HL-60 (cell line): ENCODE data around the gene SCN3A.

ENCODE experiments used
- DNase-seq, 2 experiments: peaks; one replicate each; pipeline ENCODE4 v3.0.0-alpha.2; 2010 to 2020; ENCODE audit warnings: low read depth in 1 of 2, low spot score in 1 of 2
- H3K27ac ChIP-seq: fragments of 250-450 bp; sonication (Bioruptor Pico); replicated peaks from 2 replicates; pipeline ENCODE4 v1.5.1; 2020; ENCODE audit warnings: mild to moderate bottlenecking, moderate library complexity
- H3K27me3 ChIP-seq: fragments of 250-450 bp; sonication (Bioruptor Pico); 2 replicates; pipeline ENCODE4 v1.5.1; 2021; ENCODE audit warnings: mild to moderate bottlenecking, moderate library complexity; ENCODE audit not compliant: insufficient read depth, poor library complexity, severe bottlenecking
- H3K4me3 ChIP-seq: replicated peaks from 2 replicates; pipeline ENCODE4 v1.5.1; 2011; ENCODE audit warnings: mild to moderate bottlenecking, control low read depth, low read length; ENCODE audit not compliant: insufficient read depth
- CTCF ChIP-seq: IDR thresholded peaks from one replicate; pipeline ENCODE4 v1.5.1; 2011; ENCODE audit warnings: low read length, control low read depth, inconsistent platforms; ENCODE audit not compliant: insufficient read depth
- GABPA ChIP-seq: IDR thresholded peaks from 2 replicates; pipeline ENCODE4 v1.6.1; 2012; ENCODE audit warnings: low read depth
- POLR2AphosphoS5 ChIP-seq: IDR thresholded peaks from 2 replicates; pipeline ENCODE4 v1.6.1; 2012; ENCODE audit warnings: low read depth
- REST ChIP-seq: IDR thresholded peaks from 2 replicates; pipeline ENCODE4 v1.6.1; 2012; ENCODE audit warnings: low read depth; ENCODE audit not compliant: insufficient replicate concordance
- SPI1 ChIP-seq: IDR thresholded peaks from 2 replicates; pipeline ENCODE4 v1.6.1; 2012; ENCODE audit warnings: low read depth, mild to moderate bottlenecking, borderline replicate concordance

SCN3A gene

GRCh38 chr2:165122521-165122920 lies 81.3 kb downstream of the SCN3A start:
- Histone ChIP-seq H3K4me3 (no peak overlapping the region), H3K27ac (no peak overlapping the region), H3K27me3 (no peaks in the 10 kb centered on the region)
- DNase-seq, result no peak
- TF ChIP-seq SPI1 (no peak), GABPA (no peak), REST (no peak), CTCF (no peak), POLR2AphosphoS5 (no peak)

DNA sequence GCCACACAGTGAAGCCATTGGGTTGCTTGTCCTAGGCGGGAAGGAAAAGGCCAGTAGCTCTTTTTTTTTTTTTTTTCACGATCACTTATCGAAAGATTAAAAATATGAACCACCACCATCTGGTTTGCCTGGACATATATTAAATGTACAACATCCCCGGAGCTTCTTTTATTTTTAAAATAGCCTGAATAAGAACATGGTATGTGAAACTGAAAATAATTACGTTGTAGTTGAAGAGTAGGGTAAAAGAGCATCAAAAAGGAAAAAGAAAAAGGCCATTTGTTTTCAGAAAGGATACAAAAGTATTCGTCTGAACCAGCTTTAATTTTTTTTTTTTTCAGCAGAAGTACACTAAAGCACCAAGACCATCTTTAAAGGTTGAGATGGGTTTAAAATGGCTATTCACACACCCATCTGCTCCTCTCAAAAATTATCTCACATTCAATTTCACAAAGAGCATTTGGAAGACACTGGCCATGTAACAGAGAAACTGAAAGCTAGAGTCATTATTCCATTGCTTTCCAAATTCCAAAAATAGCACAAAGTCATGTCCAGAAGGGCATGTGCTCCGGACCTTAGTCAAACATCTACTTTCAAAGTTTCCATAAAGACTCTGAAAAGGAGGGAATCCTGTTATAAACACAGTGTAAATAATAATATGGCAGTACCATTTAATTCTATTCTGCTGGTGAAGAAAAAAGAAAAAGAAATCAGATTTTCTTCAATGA lies 82.9 kb downstream of the SCN3A start:
- no peak for TF ChIP-seq SPI1
- no peak for TF ChIP-seq REST
- TF ChIP-seq GABPA, result no peak
- no peak for TF ChIP-seq CTCF
- no peak for TF ChIP-seq POLR2AphosphoS5

GRCh38 chr2:165115258-165115657 lies 88.6 kb downstream of the SCN3A start:
- TF ChIP-seq REST (no peak), SPI1 (no peak), CTCF (no peak), GABPA (no peak), POLR2AphosphoS5 (no peak)
- Histone ChIP-seq H3K27me3 (no peaks in the 10 kb centered on the region), H3K4me3 (no peak overlapping the region), H3K27ac (no peak overlapping the region)
- no peak for DNase-seq

More for the DNA sequence above, 82.9 kb downstream of the SCN3A start:
- H3K27ac ChIP-seq, result no peak overlapping the region
- no peak for DNase-seq
- H3K4me3 ChIP-seq, result no peak overlapping the region
- H3K27me3 ChIP-seq, result no peaks in the 10 kb centered on the region
